WTC11 (cell line): ENCODE measurements around the gene ZNF213. TPM values are rescaled to one million over a fixed set of nuclear protein-coding genes. Genes with fewer than 3 reads are reported as not detected.
A peak's percentile ranks its signal among the peaks of the same experiment; 100 is the strongest.

Source experiments
- AR ChIP-seq: fragments of 250-450 bp; sonication (Bioruptor Pico); IDR thresholded peaks from 2 replicates; pipeline ENCODE4 v1.9.0; 2021; ENCODE audit warnings: mild to moderate bottlenecking
- CDX4 ChIP-seq: fragments of 250-450 bp; sonication (Bioruptor Pico); IDR thresholded peaks from 2 replicates; pipeline ENCODE4 v1.9.0; 2021; ENCODE audit warnings: moderate library complexity, mild to moderate bottlenecking, inconsistent platforms, borderline replicate concordance
- CREM ChIP-seq: sonication (generic); formaldehyde crosslinking; IDR thresholded peaks from 2 replicates; pipeline ENCODE4 v1.8.1; 2022; ENCODE audit warnings: mild to moderate bottlenecking, missing genetic modification reagents, moderate library complexity
- GRHL2 ChIP-seq: fragments of 250-450 bp; sonication (Bioruptor Pico); IDR thresholded peaks from 2 replicates; pipeline ENCODE4 v1.8.0; 2022; ENCODE audit warnings: mild to moderate bottlenecking, moderate library complexity; ENCODE audit not compliant: insufficient replicate concordance, severe bottlenecking
- IRF2 ChIP-seq: sonication (generic); formaldehyde crosslinking; IDR thresholded peaks from 2 replicates; pipeline ENCODE4 v1.8.0; 2022; ENCODE audit warnings: low read depth, missing genetic modification reagents, borderline replicate concordance
- KAT7 ChIP-seq: sonication (generic); formaldehyde crosslinking; IDR thresholded peaks from 2 replicates; pipeline ENCODE4 v1.8.1; 2023; ENCODE audit warnings: missing genetic modification reagents, mild to moderate bottlenecking, borderline replicate concordance
- NFYB ChIP-seq: sonication (generic); formaldehyde crosslinking; conservative IDR thresholded peaks from 2 replicates; pipeline ENCODE4 v1.8.0; 2022; ENCODE audit warnings: low read depth, missing genetic modification reagents
- RORB ChIP-seq: fragments of 250-450 bp; sonication (Bioruptor Pico); IDR thresholded peaks from 2 replicates; pipeline ENCODE4 v1.9.0; 2021; ENCODE audit warnings: mild to moderate bottlenecking
- SMAD3 ChIP-seq: sonication (generic); formaldehyde crosslinking; IDR thresholded peaks from 2 replicates; pipeline ENCODE4 v1.8.0; 2022; ENCODE audit warnings: missing genetic modification reagents, mild to moderate bottlenecking, borderline replicate concordance
- SOX15 ChIP-seq: fragments of 250-450 bp; sonication (Bioruptor Pico); IDR thresholded peaks from 2 replicates; pipeline ENCODE4 v1.9.0; 2021; ENCODE audit warnings: mild to moderate bottlenecking
- TP53 ChIP-seq: sonication (generic); formaldehyde crosslinking; IDR thresholded peaks from 2 replicates; pipeline ENCODE4 v1.8.1; 2023; ENCODE audit warnings: mild to moderate bottlenecking, missing genetic modification reagents
- ZNF232 ChIP-seq: sonication (generic); formaldehyde crosslinking; IDR thresholded peaks from 2 replicates; pipeline ENCODE4 v1.8.0; 2022; ENCODE audit warnings: mild to moderate bottlenecking, missing genetic modification reagents
- ZNF423 ChIP-seq: fragments of 250-450 bp; sonication (Bioruptor Pico); IDR thresholded peaks from 2 replicates; pipeline ENCODE4 v2.1.2; 2022; ENCODE audit warnings: mild to moderate bottlenecking, moderate library complexity
- total RNA-seq: library from RNA; stranded (reverse); gene quantifications from 3 replicates; pipeline ENCODE4 v1.2.3, GENCODE V29; 2021
- TF ChIP-seq, protein P1 (sequence below): fragments of 250-450 bp; sonication (Bioruptor Pico); conservative IDR thresholded peaks from 2 replicates; pipeline ENCODE4 v1.9.0; 2021; ENCODE audit warnings: mild to moderate bottlenecking
- TF ChIP-seq, protein P2 (sequence below): sonication (generic); formaldehyde crosslinking; IDR thresholded peaks from 2 replicates; pipeline ENCODE4 v1.8.1; 2023; ENCODE audit warnings: mild to moderate bottlenecking, missing genetic modification reagents
- TF ChIP-seq, protein P3 (sequence below): sonication (generic); formaldehyde crosslinking; IDR thresholded peaks from 2 replicates; pipeline ENCODE4 v1.8.0; 2023; ENCODE audit warnings: missing genetic modification reagents, mild to moderate bottlenecking, borderline replicate concordance
- TF ChIP-seq, protein P4 (sequence below): sonication (generic); formaldehyde crosslinking; conservative IDR thresholded peaks from 2 replicates; pipeline ENCODE4 v1.8.1; 2023; ENCODE audit warnings: mild to moderate bottlenecking, low read depth, missing genetic modification reagents, moderate library complexity
- TF ChIP-seq, protein P5 (sequence below): sonication (generic); formaldehyde crosslinking; IDR thresholded peaks from 2 replicates; pipeline ENCODE4 v1.8.0; 2023; ENCODE audit warnings: mild to moderate bottlenecking, missing genetic modification reagents

Gene ZNF213
- total RNA-seq, 1 experiment from 2014 or later: 11.6 TPM

DNA sequence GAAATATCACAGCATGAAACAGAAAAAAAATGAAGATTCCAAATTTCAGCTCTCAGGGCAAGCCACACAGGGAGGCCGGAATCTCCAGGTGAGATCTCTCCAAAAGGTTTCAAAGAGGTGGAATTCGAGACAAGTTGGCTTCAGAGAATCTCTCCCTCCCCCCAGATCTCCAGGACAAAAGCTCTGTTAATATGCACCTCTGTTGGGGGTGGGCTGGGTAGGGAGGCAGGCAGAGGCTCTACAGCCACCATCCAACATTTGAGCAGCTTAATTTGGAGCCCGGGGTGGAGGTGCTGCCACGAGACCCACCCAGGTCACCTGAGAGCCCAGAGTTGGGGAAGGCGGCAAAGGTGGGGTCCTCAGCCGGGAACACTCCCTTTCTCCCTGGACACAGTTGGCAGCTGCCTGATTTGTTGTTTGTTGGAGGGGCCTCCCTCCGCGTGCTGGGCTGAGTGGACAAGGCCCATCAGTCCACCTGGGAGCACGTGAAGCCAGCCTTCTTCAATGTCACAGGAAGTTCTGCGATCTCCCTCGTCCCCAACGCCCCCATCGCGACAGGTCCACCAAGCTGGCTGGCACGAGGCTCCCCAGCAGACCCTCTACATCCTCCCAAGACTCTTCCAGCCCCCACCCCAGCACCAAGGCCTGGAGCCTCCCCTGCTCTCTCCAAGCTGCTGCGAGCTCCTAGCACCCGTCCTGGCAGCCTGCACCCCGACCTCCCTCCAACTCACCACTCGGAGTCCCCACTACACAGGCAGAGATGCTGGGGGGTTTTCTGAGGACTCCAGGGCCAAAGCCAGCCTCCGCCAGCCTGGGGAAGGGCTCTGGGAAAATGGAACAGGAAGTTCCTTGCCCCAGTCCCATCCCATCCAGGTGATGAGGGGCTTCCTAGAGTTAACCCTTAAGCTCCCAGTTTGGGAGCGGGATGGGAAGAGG, 36.1 kb upstream of the ZNF213 start, which contains the start of gene ZSCAN10 (continued):
- TF ChIP-seq, protein P1, sequence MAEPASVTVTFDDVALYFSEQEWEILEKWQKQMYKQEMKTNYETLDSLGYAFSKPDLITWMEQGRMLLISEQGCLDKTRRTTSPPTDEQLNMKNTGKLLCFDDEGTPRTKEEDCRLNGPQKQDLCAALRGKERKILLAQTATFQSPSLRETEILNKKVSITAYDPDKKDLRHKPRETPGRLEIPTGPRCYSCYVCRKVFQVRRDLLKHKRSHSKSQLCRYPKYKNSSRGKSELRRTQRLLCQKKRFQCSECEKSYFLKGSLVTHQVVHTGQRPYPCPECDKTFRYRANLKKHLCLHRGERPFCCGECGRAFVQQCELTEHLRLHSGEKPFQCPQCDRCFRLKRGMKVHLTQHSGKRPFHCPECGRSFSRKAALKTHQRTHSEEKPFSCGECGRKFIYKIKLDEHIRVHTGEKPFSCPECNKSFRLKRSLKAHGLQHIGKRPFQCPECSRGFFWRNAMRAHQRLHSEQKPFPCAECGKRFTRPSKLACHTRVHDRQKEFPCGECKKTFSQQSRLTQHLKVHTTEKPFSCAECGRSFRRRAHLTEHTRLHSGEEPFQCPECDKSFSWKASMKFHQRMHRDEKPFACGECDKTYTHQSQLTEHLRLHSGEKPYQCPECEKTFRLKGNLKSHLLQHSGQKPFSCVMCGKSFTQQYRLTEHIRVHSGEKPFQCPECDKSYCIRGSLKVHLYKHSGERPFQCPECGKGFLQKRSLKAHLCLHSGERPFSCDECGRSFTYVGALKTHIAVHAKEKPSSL (CRISPR knock-in tag): 0 out of 2 replicates have a peak, but pooled peaks have one; percentile 59
- no peak for TF ChIP-seq IRF2
- TF ChIP-seq, protein P2, sequence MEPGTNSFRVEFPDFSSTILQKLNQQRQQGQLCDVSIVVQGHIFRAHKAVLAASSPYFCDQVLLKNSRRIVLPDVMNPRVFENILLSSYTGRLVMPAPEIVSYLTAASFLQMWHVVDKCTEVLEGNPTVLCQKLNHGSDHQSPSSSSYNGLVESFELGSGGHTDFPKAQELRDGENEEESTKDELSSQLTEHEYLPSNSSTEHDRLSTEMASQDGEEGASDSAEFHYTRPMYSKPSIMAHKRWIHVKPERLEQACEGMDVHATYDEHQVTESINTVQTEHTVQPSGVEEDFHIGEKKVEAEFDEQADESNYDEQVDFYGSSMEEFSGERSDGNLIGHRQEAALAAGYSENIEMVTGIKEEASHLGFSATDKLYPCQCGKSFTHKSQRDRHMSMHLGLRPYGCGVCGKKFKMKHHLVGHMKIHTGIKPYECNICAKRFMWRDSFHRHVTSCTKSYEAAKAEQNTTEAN (CRISPR knock-in tag): 0 out of 2 replicates have a peak, but pooled peaks have one; percentile 18
- TF ChIP-seq, protein P3, sequence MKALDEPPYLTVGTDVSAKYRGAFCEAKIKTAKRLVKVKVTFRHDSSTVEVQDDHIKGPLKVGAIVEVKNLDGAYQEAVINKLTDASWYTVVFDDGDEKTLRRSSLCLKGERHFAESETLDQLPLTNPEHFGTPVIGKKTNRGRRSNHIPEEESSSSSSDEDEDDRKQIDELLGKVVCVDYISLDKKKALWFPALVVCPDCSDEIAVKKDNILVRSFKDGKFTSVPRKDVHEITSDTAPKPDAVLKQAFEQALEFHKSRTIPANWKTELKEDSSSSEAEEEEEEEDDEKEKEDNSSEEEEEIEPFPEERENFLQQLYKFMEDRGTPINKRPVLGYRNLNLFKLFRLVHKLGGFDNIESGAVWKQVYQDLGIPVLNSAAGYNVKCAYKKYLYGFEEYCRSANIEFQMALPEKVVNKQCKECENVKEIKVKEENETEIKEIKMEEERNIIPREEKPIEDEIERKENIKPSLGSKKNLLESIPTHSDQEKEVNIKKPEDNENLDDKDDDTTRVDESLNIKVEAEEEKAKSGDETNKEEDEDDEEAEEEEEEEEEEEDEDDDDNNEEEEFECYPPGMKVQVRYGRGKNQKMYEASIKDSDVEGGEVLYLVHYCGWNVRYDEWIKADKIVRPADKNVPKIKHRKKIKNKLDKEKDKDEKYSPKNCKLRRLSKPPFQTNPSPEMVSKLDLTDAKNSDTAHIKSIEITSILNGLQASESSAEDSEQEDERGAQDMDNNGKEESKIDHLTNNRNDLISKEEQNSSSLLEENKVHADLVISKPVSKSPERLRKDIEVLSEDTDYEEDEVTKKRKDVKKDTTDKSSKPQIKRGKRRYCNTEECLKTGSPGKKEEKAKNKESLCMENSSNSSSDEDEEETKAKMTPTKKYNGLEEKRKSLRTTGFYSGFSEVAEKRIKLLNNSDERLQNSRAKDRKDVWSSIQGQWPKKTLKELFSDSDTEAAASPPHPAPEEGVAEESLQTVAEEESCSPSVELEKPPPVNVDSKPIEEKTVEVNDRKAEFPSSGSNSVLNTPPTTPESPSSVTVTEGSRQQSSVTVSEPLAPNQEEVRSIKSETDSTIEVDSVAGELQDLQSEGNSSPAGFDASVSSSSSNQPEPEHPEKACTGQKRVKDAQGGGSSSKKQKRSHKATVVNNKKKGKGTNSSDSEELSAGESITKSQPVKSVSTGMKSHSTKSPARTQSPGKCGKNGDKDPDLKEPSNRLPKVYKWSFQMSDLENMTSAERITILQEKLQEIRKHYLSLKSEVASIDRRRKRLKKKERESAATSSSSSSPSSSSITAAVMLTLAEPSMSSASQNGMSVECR (CRISPR knock-in tag): peak; percentile 32
- TF ChIP-seq AR: peak; percentile 76; the same call in 1 of the 2 replicates
- TF ChIP-seq RORB (CRISPR knock-in tag): no peak
- TF ChIP-seq ZNF423: peak; percentile 46; the same call in 1 of the 2 replicates
- TF ChIP-seq ZNF232 (CRISPR knock-in tag): 0 out of 2 replicates have a peak, but pooled peaks have one; percentile 26
- no peak for TF ChIP-seq NFYB
- no peak for TF ChIP-seq SOX15 (CRISPR knock-in tag)
- no peak for TF ChIP-seq GRHL2 (CRISPR knock-in tag)
- TF ChIP-seq, protein P4, sequence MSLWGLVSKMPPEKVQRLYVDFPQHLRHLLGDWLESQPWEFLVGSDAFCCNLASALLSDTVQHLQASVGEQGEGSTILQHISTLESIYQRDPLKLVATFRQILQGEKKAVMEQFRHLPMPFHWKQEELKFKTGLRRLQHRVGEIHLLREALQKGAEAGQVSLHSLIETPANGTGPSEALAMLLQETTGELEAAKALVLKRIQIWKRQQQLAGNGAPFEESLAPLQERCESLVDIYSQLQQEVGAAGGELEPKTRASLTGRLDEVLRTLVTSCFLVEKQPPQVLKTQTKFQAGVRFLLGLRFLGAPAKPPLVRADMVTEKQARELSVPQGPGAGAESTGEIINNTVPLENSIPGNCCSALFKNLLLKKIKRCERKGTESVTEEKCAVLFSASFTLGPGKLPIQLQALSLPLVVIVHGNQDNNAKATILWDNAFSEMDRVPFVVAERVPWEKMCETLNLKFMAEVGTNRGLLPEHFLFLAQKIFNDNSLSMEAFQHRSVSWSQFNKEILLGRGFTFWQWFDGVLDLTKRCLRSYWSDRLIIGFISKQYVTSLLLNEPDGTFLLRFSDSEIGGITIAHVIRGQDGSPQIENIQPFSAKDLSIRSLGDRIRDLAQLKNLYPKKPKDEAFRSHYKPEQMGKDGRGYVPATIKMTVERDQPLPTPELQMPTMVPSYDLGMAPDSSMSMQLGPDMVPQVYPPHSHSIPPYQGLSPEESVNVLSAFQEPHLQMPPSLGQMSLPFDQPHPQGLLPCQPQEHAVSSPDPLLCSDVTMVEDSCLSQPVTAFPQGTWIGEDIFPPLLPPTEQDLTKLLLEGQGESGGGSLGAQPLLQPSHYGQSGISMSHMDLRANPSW: no peak
- no peak for TF ChIP-seq CDX4
- no peak for TF ChIP-seq CREM (CRISPR knock-in tag)
- TF ChIP-seq KAT7: 0 out of 2 replicates have a peak, but pooled peaks have one; percentile 74
- no peak; the same call in 1 of the 2 replicates for TF ChIP-seq TP53 (CRISPR knock-in tag)
- TF ChIP-seq SMAD3 (CRISPR knock-in tag): 0 out of 2 replicates have a peak, but pooled peaks have one; percentile 54
- TF ChIP-seq, protein P5, sequence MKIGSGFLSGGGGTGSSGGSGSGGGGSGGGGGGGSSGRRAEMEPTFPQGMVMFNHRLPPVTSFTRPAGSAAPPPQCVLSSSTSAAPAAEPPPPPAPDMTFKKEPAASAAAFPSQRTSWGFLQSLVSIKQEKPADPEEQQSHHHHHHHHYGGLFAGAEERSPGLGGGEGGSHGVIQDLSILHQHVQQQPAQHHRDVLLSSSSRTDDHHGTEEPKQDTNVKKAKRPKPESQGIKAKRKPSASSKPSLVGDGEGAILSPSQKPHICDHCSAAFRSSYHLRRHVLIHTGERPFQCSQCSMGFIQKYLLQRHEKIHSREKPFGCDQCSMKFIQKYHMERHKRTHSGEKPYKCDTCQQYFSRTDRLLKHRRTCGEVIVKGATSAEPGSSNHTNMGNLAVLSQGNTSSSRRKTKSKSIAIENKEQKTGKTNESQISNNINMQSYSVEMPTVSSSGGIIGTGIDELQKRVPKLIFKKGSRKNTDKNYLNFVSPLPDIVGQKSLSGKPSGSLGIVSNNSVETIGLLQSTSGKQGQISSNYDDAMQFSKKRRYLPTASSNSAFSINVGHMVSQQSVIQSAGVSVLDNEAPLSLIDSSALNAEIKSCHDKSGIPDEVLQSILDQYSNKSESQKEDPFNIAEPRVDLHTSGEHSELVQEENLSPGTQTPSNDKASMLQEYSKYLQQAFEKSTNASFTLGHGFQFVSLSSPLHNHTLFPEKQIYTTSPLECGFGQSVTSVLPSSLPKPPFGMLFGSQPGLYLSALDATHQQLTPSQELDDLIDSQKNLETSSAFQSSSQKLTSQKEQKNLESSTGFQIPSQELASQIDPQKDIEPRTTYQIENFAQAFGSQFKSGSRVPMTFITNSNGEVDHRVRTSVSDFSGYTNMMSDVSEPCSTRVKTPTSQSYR (CRISPR knock-in tag): no peak; the same call in 1 of the 2 replicates
